GM18951 (cell line): ENCODE measurements around the gene IGSF8.

Experiments
- POLR2A ChIP-seq: IDR thresholded peaks from 4 replicates; pipeline ENCODE4 v1.6.1; 2011; ENCODE audit warnings: mild to moderate bottlenecking; ENCODE audit not compliant: insufficient read length, insufficient read depth; ENCODE audit errors: extremely low read depth
- in situ Hi-C: fragments of 300-500 bp; cut with MboI; formaldehyde crosslinking; loops from one replicate; pipeline ENCODE4 v1.12.0; 2022; ENCODE audit warnings: low sequenced_read_pairs, mixed read lengths, inconsistent platforms; ENCODE audit not compliant: unreplicated experiment

IGSF8 gene

GRCh38 chr1:160075836-160076235 is 22.6 kb downstream of the IGSF8 start:
- no peak for TF ChIP-seq POLR2A
- in situ Hi-C loops = loop anchor here (25.0 kb wide), 1 partner anchor 536 kb away; no protein-coding TSS in a partner anchor

GRCh38 chr1:160074865-160075264 is 23.6 kb downstream of the IGSF8 start:
- in situ Hi-C loops = loop anchor here (25.0 kb wide), 1 partner anchor 537 kb away; no protein-coding TSS in a partner anchor
- TF ChIP-seq POLR2A = no peak

- no peak for TF ChIP-seq POLR2A
- in situ Hi-C loops = no loop called here
These were observed 27.1 kb downstream of the IGSF8 start for GRCh38 chr1:160071289-160071688.

- no peak for TF ChIP-seq POLR2A
- in situ Hi-C loops = no loop called here
These were observed 27.9 kb downstream of the IGSF8 start for GRCh38 chr1:160070243-160071163.

GRCh38 chr1:160069460-160070231 is 28.8 kb downstream of the IGSF8 start, which contains the start of gene KCNJ10:
KCNJ10 (minus strand) TSS chr1:160070160; CDS start chr1:160042532, 27,628 bp downstream.
- TF ChIP-seq POLR2A = no peak
- in situ Hi-C loops = no loop called here

- in situ Hi-C loops = no loop called here
- no peak for TF ChIP-seq POLR2A
These were observed 30.2 kb downstream of the IGSF8 start for GRCh38 chr1:160068225-160068624.

GRCh38 chr1:160066829-160067745 is 31.3 kb downstream of the IGSF8 start:
- TF ChIP-seq POLR2A = no peak
- in situ Hi-C loops = no loop called here

- TF ChIP-seq POLR2A = no peak
- in situ Hi-C loops = no loop called here
These were observed 33.7 kb downstream of the IGSF8 start for GRCh38 chr1:160064746-160065145.

GRCh38 chr1:160064164-160064563 is 34.3 kb downstream of the IGSF8 start:
- in situ Hi-C loops = no loop called here
- no peak for TF ChIP-seq POLR2A

GRCh38 chr1:160063176-160063575 is 35.2 kb downstream of the IGSF8 start:
- in situ Hi-C loops = no loop called here
- no peak for TF ChIP-seq POLR2A

- no peak for TF ChIP-seq POLR2A
These were observed 36.2 kb downstream of the IGSF8 start for GRCh38 chr1:160062230-160062532.

GRCh38 chr1:160061369-160062229 is 36.8 kb downstream of the IGSF8 start:
- in situ Hi-C loops = no loop called here
- TF ChIP-seq POLR2A = no peak

More at GRCh38 chr1:160062230-160062532, 36.2 kb downstream of the IGSF8 start:
- in situ Hi-C loops = no loop called here

- no peak for TF ChIP-seq POLR2A
- in situ Hi-C loops = no loop called here
These were observed 40.3 kb downstream of the IGSF8 start for GRCh38 chr1:160058087-160058486.
